Ascending aorta (tissue), 2 donors: ENCODE data around the gene APLP2. TPM values are rescaled to one million over a fixed set of nuclear protein-coding genes. Genes with fewer than 3 reads are reported as not detected.
"Not testable (repeated sequence)": the region's sequence is repeated elsewhere in the genome, so short reads cannot be mapped to it uniquely, and the experiment has no call there.

Source experiments
- DNase-seq, 2 donors: peaks; one replicate each; pipeline ENCODE4 v3.0.0-alpha.2; 2019; ENCODE audit warnings: low spot score in 2 of 2
- H3K27ac ChIP-seq, 2 donors: fragments of 200-600 bp; sonication (generic); one replicate each; pipeline ENCODE4 v1.5.1; 2016 to 2017; ENCODE audit warnings: mild to moderate bottlenecking in 1 of 2
- H3K27me3 ChIP-seq: fragments of 200-600 bp; sonication (generic); one replicate; pipeline ENCODE4 v1.5.1; 2017
- H3K36me3 ChIP-seq, 2 donors: fragments of 200-600 bp; sonication (generic); one replicate each; pipeline ENCODE4 v1.5.1; 2016
- H3K4me1 ChIP-seq, 2 donors: fragments of 200-600 bp; sonication (generic); one replicate each; pipeline ENCODE4 v1.5.1; 2016 to 2017; ENCODE audit warnings: mild to moderate bottlenecking in 1 of 2
- H3K4me3 ChIP-seq, 2 donors: fragments of 200-600 bp; sonication (generic); one replicate each; pipeline ENCODE4 v1.5.1; 2016 to 2017; ENCODE audit warnings: mild to moderate bottlenecking in 1 of 2
- H3K9me3 ChIP-seq, 2 donors: fragments of 200-600 bp; sonication (generic); one replicate each; pipeline ENCODE4 v1.5.1; 2016
- CTCF ChIP-seq, 3 experiments: fragments of 200-600 bp in 2 of 3; fragments of 450-650 bp in 1 of 3; sonication (generic) in 2 of 3; IDR thresholded peaks; one replicate each; pipeline ENCODE4 v1.5.1; 2016 to 2019; ENCODE audit warnings: antibody characterized with exemption in 3 of 3, mild to moderate bottlenecking in 1 of 3, moderate library complexity in 1 of 3
- intact Hi-C: fragments of 100-400 bp; cut with DNase I; formaldehyde crosslinking; loops from one replicate; pipeline ENCODE4 v1.15.1; 2023
- total RNA-seq: library from RNA; depleted of rRNA; stranded (reverse); fragments of >200 nt; gene quantifications from one replicate; pipeline ENCODE4 v1.1.0, GENCODE V29; 2016

APLP2 gene
- total RNA-seq, 1 donor from 2014 or later: 216 TPM

- H3K4me1 ChIP-seq: peaks cover 5 to 13% of the 10 kb centered on the region in 2 donors
- H3K9me3 ChIP-seq: no peaks in the 10 kb centered on the region
- DNase-seq: no peak
- no peak overlapping the region for H3K27ac ChIP-seq
- H3K36me3 ChIP-seq: no peaks in the 10 kb centered on the region
- H3K4me3 ChIP-seq: no peak overlapping the region
- intact Hi-C loops: no loop called here
- no peaks in the 10 kb centered on the region for H3K27me3 ChIP-seq
- no peak for TF ChIP-seq CTCF (IDR thresholded peaks at IDR 0.05)
These were observed 20.0 kb downstream of the APLP2 start for GRCh38 chr11:130089674-130090073.

GRCh38 chr11:130090517-130090916 is 20.8 kb downstream of the APLP2 start:
- peaks cover 5 to 13% of the 10 kb centered on the region in 2 donors for H3K4me1 ChIP-seq
- H3K4me3 ChIP-seq, DNase-seq, H3K36me3 ChIP-seq, H3K9me3 ChIP-seq, H3K27me3 ChIP-seq, H3K27ac ChIP-seq, intact Hi-C loops: not testable (repeated sequence)

- H3K27ac ChIP-seq, H3K4me3 ChIP-seq, DNase-seq, H3K27me3 ChIP-seq, intact Hi-C loops, H3K36me3 ChIP-seq, H3K9me3 ChIP-seq: not testable (repeated sequence)
- peaks cover 5 to 13% of the 10 kb centered on the region in 2 donors for H3K4me1 ChIP-seq
These were observed 21.5 kb downstream of the APLP2 start for GRCh38 chr11:130091169-130091568.

GRCh38 chr11:130092661-130093060 is 23.0 kb downstream of the APLP2 start:
- Histone ChIP-seq H3K36me3 (no peaks in the 10 kb centered on the region), H3K27me3 (no peaks in the 10 kb centered on the region), H3K4me1 (peaks cover 5 to 13% of the 10 kb centered on the region in 2 donors), H3K4me3 (no peak overlapping the region), H3K27ac (no peak overlapping the region), H3K9me3 (no peaks in the 10 kb centered on the region)
- TF ChIP-seq CTCF (IDR thresholded peaks at IDR 0.05): no peak
- intact Hi-C loops: no loop called here
- DNase-seq: no peak

GRCh38 chr11:130094614-130095013 is 24.9 kb downstream of the APLP2 start:
- TF ChIP-seq CTCF (IDR thresholded peaks at IDR 0.05): no peak
- H3K4me1 ChIP-seq: peaks cover 0 to 4% of the 10 kb centered on the region in 2 donors
- intact Hi-C loops: no loop called here
- no peak for DNase-seq
- no peaks in the 10 kb centered on the region for H3K9me3 ChIP-seq
- H3K27ac ChIP-seq: no peak overlapping the region
- no peaks in the 10 kb centered on the region for H3K27me3 ChIP-seq
- H3K36me3 ChIP-seq: no peaks in the 10 kb centered on the region
- no peak overlapping the region for H3K4me3 ChIP-seq

GRCh38 chr11:130095326-130095725 is 25.6 kb downstream of the APLP2 start:
- intact Hi-C loops: no loop called here
- no peaks in the 10 kb centered on the region for H3K27me3 ChIP-seq
- no peak for DNase-seq
- no peak overlapping the region for H3K27ac ChIP-seq
- no peak overlapping the region for H3K4me3 ChIP-seq
- TF ChIP-seq CTCF (IDR thresholded peaks at IDR 0.05): no peak
- H3K4me1 ChIP-seq: peaks cover 0 to 6% of the 10 kb centered on the region in 2 donors
- no peaks in the 10 kb centered on the region for H3K36me3 ChIP-seq
- no peaks in the 10 kb centered on the region for H3K9me3 ChIP-seq

GRCh38 chr11:130096042-130096441 is 26.3 kb downstream of the APLP2 start:
- intact Hi-C loops: no loop called here
- TF ChIP-seq CTCF (IDR thresholded peaks at IDR 0.05): no peak
- Histone ChIP-seq H3K9me3 (no peaks in the 10 kb centered on the region), H3K4me1 (peaks cover 0 to 6% of the 10 kb centered on the region in 2 donors), H3K27me3 (no peaks in the 10 kb centered on the region), H3K27ac (no peak overlapping the region), H3K36me3 (no peaks in the 10 kb centered on the region), H3K4me3 (no peak overlapping the region)
- DNase-seq: no peak
